ELR (cell line): ENCODE results near the gene ADAM12.
"Not testable (repeated sequence)": the region's sequence is repeated elsewhere in the genome, so short reads cannot be mapped to it uniquely, and the experiment has no call there.

Experiments
- DNase-seq: peaks from one replicate; pipeline ENCODE4 v3.0.0-alpha.2; 2015; ENCODE audit warnings: low read depth

Gene ADAM12

DNA sequence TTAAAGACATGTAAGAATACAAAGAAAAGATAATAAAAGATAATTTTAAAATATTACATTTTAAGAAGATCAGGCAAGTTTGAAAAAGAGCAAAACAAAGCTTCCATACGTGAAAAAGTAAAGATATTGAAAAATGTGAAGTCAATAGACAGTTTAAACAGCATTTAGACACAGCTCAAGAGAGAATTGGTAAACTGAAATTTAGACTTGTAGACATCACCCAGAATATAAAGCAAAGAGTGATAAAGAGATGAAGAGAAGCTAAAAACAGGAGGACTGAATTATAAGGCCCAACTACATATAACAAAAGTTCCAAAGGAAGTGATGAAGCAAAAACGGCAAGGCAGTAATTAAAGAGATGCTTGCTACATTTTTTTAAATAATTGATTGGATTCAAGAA, 13.8 kb downstream of the ADAM12 start:
- DNase-seq: no peak

DNA sequence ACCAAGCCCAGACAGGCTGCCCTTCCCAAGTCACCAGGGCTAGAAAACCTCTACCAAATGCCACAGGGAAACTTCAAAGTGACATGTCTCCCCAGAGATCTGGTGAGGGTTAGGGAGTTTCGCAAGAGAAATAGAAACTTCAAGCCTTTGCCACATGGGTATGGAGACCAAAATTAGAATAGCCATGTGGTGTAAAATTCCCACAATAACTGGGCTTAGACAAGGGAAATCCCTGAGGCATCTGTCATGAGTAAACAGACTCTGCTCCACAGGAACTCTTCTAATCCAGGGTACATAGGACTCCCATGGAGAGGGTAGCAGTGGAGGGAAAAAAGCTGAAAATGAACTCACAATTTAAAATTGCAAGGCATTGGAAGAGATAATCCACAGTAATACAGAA, 14.3 kb downstream of the ADAM12 start:
- peak; percentile 37 for DNase-seq

DNA sequence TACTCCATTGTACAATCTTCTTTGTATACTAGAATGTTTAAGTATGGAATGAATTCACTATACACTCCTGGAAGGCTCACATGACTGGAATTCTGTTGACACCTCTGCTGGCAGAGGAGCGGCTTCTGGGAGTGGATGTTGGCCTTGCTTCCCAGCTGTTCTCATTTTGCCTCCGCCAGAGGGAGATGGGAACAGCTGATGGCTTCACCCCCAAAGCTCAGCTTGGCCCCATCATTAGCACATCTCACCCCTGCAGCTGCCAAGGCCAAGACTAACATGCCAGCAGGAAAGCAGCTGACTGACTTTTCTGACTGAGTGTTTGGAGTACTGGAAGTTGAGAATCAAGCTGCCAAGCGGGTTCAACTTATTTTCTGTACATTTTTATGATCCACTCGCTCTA, 15.1 kb downstream of the ADAM12 start:
- DNase-seq: no peak

DNA sequence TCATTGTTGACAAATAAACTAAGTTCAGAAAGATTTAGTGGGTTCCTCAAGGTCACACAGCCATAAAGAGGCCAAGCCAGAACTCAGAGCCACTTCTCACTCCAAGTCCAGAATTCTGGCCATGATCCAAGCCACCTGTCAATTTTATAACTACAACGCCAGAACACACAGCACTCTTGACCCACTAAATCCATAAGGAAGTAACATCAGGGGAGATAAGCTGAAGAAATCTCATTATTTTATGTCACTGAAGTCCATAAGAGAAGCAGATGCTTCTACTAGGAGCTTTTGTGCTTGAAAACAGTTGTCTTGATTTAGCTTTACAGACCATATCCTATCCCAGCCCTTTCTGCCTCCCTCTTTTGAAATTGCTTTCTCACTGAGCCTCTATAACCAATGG, 15.9 kb downstream of the ADAM12 start:
- DNase-seq: no peak

DNA sequence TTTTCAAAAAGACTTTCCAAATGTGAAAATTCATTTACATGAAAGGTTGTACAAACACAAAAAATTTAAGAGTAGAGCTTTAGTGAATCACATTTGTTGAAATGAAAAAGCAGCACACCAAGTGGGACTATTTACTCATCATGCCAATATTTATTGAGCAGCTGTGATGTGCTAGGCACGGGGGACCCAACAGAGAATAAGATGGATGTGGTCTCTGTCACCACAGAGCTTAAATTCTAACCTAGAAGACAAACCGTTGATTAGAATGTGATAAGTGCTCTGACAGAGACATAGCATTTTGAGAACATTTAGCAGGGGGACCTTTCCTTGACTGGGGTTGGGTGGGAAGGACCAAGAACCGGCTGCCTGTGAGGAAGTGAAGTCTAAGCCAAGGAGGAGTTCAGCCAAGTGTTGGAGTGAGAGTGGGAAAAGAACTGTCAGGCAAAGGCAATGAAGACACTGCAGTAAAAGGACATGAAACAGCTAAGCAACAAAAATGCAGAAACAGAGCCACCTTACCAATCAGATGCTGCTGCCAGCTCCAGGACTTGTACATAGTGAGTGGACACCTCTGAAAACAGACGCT, 19.1 kb downstream of the ADAM12 start:
- no peak for DNase-seq

DNA sequence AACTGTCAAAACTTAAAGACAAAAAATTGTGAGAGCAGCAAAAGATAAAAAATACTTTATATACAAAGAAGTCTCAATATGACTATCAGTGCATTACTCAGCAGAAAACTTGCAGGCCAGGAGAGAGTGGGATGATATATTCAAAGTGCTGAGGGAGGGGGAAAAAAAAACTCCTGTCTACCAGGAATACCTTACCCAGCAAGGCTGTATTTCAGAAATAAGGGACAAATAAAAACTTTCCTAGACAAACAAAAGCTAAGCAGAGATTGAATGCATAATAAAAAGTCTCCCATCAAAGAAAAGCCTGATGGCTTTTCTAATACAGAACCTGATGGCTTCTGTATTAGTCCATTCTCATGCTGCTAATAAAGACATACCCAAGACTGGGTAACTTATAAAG, 31.1 kb downstream of the ADAM12 start:
- no peak for DNase-seq

DNA sequence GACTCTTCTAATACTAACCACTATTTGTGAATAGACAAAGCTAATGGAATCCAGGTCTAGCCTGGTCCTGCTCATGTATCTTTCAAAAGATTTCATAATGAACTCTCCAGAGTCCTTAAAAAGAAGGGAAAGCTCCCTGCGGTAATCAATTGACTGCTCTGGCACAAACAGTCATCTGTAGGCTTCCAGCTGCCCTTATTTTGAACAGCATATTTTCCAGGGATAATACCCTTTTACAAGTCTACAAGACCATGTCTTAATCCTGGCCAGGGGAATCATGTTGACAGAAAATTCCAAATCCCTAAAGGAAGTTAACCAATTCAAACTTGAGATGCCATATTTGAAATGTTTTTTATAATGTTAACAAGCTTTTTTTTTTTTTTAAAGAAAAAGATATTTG, 34.6 kb downstream of the ADAM12 start:
- DNase-seq: no peak

DNA sequence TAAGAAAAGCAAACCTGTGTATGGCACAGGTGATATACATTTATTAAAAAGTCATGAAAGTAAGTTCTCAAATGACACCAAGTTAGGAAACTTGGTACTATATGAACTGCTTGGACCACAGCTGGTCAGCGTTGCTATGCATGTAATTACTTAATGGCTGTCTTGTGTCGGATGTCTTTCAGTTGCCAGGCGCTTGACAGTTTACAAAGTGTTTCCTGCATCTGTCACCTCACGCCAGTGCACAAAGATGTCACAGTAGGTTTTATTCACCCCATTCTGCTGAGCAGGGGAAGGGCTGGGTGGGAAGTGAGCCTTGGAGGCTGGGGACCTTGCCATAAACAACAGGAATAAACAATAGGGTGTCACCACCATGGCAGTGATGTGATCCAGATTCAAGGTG, 35.8 kb downstream of the ADAM12 start:
- no peak for DNase-seq

DNA sequence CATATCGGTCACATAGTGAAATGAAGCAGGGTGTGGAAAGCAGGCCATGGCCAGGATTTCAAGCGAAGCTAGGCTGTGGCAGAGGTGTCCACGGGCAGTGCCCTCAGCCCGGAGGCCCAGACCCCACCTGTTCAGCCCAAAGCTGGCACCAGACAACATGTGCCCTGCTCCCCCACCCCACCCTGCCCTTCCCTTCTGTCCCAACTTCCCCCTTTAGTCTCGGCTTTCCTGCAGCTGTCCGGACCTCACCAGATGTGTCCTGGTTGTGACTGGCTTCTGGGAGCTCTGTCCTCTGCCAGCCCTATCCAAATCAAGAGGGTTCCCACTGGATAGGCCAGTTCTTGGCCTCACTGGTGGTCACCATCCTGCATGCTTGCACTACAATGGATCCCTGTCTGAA, 37.3 kb downstream of the ADAM12 start:
- DNase-seq: no peak

DNA sequence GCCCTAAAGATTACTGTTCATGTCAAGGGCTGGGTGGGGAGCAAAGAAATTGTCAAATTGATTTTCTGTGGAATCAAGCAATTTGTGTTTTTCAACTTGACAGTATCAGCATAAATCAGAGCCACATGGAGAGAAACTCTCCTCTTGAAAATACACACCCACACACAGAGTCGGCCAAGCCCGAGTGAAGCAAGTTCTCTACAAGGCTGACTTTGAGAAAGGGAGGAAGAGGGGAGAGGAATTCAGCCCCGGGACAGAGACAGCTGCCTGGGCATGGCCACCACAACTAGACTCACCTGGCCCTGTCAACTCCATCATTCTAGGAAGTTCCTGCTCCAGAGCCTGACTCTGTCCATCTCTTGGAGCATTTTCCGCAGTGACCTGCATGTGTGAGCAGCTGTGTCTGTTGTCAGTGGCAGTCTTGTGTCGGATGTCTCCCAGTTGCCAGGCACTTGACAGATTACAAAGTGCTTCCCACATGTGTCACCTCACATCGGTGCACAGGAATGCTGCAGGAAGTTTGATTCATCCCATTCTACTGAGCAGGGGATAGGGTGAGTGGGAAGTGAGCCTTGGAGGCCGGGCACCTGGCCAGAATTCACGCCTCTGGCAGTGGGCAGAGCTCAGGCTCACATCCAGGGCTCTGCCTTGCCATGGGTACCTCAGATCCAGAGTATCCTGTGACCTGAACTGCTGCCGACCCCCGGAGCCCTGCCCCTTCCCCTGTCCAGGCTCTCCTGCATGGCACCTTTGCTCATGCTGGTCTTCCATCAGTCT, 37.9 kb downstream of the ADAM12 start:
- peak; percentile 96 for DNase-seq

DNA sequence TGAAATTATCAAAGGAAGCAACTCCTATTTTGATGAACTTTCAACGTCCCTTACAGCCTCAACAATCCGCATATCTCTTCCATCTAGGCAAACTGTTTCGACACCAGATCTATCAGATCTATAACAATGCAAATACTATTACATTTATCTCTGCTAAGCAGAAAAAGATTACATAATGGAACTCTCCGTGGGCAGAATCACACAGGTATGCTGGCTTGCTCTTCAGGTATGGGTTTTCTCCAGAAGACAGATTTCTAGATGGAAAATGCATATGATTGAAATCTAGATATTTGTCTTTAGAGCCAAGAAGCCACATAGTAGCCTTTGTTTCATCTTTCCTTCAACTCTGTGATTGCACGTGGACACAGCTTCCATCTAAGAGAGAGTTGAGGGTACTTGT, 38.6 kb downstream of the ADAM12 start:
- DNase-seq: no peak

DNA sequence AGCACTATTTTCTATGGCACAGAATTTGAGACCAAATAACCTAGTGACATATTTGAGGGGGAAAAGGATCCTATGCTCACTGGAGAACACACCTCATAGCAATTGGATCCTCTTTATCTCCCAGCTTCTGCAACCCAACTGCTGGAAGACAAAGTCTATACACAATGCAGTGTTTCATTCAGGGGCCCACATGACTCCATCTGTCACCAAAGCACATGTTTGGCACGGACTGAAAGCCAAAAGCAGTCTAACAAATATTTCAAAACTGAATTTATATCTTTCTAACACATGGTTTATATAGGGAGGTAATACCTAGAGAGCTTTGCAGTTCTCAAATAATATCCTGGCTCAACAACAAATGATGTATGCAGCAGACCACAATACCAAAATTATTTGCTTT, 39.2 kb downstream of the ADAM12 start:
- DNase-seq: no peak

DNA sequence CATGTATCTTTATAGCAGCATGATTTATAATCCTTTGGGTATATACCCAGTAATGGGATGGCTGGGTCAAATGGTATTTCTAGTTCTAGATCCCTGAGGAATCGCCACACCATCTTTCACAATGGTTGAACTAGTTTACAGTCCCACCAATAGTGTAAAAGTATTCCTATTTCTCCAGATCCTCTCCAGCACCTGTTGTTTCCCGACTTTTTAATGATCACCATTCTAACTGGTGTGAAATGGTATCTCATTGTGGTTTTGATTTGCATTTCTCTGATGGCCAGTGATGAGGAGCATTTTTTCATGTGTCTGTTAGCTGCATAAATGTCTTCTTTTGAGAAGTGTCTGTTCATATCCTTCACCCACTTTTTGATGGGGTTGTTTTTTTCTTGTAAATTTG, 44.8 kb downstream of the ADAM12 start:
- DNase-seq: not testable (repeated sequence)

DNA sequence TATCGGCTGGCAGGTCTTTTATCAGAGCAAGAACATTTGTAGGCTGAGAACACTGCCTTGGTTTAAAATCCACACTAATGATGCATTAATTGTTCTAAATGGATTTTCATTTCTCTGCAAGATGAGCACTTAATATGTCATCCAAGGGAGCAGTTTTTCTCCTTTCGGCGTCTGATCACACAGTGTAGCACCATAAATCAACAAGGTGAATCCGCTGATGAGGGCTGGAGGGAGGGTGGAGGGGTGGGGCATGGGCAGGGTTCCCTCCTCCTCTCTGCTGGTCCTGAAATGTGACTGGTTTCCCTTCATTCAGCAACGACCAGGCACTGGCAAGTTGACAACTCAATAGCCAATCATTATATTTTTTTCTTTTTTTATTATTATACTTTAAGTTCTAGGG, 45.6 kb downstream of the ADAM12 start:
- DNase-seq: no peak

DNA sequence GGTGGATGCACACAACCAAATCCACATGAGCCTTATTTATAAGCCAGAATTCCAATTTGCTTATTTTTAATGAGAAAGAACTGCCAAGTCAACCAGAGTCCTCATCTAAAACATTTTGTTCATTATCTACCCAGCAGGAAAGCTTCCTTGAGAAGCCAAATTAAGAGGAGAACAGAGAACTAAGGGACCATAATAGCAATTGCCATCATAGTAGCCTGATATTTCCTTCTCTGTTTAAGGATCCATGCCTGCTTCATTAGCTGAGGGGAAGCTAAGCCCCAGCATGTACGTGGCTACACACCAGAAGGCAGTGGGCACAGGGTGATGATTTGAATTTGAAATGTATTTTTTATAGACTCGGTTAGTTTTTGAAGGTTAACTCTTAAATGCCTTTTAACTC, 46.8 kb downstream of the ADAM12 start:
- DNase-seq: no peak

DNA sequence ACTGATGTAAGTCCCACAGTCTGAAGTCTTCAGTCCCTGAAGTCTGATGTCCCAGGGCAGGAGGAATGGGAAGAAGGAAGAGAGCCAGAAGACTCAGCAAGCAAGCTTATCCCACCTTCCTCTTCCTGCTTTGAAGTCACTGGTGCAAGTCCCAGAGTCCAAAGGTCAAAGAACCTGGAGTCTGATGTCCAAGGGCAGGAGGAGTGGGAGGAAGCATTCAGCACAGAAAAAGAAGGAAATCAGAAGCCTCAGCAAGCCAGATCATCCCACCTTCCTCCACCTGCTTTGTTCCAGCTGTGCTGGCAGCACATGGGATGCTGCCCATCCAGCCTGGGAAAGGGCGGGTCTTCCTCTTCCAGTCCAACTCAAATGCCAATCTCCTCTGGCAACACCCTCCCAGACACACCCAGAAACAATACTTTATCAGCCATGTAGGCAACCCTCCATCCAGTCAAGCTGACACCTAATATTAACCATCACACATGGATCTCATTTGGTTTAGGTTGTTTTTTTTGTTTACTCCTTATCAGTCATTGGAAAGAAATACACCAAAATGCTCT, 50.9 kb downstream of the ADAM12 start:
- no peak for DNase-seq

DNA sequence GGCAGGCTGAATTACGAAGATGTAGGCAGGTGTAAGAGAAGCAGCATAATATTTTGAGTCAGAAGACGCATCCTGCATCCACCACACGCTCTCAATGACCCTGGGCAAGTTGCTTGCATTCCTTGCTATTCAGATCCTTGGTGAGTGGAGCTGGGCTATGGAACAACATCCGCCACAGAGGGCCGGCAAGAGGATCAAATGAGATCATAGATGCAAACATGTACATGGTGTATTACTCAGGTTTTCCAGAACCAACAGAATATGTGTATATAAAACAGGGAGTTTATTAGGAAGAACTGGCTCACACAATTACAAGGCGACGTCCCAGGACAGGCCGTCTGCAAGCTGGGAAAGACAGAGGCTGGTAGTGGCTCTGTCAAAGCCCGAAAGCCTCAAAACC, 51.5 kb downstream of the ADAM12 start:
- DNase-seq: no peak

DNA sequence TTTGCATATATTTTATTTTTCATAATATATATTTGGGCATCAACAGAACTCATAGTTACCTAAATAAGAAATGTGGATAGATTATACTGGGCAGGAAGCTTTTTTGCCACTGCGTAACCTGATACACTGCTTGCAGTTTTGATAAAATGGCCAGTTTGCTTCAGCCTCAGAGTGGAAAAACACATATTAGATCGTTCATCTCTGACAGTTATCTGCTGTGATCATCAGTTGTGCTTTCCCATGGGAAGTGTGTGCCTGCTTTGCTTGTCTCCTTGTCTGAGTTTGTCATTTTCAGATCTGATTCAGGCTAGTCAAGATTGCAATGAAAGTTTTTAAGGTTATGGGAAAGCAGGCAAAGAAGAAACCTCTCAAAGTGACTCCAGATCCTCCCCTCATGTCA, 54.0 kb downstream of the ADAM12 start:
- no peak for DNase-seq

DNA sequence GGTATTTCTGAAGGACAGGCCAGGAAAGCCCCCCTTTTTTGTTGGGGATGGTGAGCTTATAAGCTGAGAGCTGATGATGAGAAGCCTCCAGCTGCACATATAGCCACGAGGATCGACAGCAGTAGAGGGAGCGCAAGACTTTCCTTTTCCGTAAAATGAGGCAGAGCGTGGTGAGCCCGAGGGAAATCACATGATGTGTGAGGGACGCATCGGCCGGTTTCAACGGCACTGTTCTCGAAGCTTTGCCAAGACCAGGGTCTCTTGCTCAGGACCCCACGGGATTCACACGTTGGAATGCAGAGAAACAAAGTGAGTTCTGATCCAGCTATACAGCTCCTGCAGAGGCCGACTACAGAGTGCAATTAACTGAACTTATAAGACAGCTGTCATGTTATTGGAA, 55.7 kb downstream of the ADAM12 start:
- no peak for DNase-seq

DNA sequence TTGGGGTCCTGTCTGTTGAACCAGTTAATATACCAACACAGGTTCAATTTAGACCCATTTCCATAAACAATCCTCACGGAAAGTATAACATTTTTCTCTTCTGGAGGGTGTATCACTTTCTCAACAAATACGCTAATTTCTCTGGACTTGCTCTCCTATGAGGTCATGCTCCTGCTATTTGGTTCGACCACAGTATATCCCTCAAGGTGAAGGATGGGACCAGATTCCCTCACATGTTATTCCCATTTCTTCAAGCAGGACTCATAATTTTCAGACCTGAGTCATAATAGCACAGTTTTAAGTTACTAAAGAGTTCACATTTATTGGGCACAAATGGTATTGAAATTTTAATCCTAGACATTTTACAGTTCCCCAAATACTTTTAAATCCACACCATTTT, 57.2 kb downstream of the ADAM12 start:
- DNase-seq: peak; percentile 72

DNA sequence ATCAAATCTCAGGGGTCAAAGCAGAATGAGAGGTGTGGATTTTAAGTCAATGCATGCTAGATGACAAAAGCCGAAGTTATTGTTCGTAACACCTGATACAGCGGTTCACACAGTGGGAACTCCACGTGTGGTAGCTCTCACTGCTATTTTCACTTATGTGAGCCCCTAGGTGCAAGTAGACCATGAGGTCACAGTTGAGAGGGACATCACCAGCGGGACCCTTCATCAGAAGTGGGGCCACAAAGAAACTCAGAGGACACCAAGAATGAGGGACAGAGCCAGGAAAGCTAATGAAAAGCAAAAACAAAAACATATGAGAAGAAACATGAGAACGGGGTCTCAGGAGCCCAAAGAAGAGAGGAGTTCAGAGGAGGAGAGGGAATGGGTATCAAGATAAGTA, 63.5 kb downstream of the ADAM12 start:
- no peak for DNase-seq

DNA sequence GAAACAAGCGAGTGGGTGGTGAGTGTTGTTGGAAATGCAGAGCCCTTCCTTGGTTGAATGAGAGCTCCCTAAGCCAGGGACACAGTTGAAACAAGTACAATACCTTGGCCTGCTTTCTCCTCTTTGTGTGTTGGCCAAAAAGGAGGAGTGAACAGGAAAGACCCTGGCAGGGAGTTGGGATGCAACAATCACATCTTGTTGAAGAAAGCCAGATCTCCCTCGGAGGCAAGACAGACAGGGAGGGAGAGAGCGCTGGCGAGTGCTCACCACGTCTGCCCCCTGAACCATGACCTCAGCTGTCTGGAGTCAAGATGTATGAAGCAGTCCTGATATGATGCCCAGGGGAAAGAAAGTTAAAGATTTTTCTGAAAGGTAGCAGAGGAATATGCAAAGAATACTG, 66.8 kb downstream of the ADAM12 start:
- DNase-seq: no peak

DNA sequence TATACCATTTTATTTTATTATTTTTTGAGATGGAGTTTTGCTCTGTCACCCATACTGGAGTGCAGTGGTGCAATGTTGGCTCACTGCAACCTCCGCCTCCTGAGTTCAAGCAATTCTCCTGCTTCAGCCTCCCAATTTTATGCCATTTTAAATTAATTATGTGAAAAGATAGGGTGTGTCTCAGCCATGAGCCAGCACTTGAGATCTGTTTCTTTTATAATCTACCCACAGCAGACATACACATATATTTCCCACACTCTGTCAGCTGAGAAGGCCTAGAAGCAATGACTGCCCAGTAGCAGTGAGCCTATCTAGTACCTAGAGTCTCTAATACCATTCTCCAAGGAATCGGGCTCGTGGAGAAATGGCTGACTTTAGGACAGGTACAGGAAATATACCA, 70.5 kb downstream of the ADAM12 start:
- DNase-seq: no peak
